ENCODE results near the gene AOAH.

AOAH gene

DNA sequence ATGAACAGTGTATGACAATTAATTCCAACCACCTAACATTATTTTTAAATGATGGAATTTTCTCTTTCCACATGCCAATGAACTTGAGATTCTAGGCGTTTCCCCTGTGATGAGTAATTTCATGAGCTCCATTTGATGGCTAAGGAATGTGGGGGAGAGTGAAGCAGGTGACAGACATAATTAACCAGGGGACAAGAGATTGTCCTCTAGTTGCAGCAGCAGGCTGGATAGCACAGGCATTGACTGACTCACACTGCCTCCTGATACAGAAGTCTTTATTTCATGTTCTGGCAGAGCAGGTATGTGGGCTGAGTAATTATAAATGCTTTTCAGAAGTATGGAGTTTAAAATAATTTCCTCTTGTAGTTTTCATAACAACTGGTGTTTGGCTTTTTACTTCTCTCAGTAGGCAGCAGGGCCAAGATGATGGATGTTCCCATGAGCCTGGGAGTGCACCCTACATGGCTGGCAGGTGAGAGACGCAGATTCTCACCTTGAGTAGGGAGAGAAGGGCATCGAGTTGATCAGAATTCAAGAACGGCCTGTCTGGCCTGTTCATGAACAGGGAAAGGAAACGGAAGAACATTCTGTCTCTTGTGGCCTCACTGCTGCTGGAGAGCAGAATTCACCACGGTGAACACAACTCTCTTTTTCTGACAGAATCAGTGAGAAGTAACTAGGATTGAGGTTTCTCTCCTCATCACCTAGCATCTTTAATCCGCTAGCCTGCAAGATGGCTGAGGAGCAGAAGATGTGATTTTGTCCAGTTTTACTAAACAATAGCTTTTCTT, 118.8 kb downstream of the AOAH start:
- TF ChIP-seq, protein P1, sequence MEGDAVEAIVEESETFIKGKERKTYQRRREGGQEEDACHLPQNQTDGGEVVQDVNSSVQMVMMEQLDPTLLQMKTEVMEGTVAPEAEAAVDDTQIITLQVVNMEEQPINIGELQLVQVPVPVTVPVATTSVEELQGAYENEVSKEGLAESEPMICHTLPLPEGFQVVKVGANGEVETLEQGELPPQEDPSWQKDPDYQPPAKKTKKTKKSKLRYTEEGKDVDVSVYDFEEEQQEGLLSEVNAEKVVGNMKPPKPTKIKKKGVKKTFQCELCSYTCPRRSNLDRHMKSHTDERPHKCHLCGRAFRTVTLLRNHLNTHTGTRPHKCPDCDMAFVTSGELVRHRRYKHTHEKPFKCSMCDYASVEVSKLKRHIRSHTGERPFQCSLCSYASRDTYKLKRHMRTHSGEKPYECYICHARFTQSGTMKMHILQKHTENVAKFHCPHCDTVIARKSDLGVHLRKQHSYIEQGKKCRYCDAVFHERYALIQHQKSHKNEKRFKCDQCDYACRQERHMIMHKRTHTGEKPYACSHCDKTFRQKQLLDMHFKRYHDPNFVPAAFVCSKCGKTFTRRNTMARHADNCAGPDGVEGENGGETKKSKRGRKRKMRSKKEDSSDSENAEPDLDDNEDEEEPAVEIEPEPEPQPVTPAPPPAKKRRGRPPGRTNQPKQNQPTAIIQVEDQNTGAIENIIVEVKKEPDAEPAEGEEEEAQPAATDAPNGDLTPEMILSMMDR (IDR thresholded peaks at IDR 0.05; ENCODE audit: borderline replicate concordance, control extremely low read depth, extremely low read depth, insufficient read depth, missing control alignments): no peak
- DNase-seq (ENCODE audit: low spot score): no peak
- in situ Hi-C loops (cut with MboI; ENCODE audit: low sequenced_read_pairs, unreplicated experiment): no loop called here

DNA sequence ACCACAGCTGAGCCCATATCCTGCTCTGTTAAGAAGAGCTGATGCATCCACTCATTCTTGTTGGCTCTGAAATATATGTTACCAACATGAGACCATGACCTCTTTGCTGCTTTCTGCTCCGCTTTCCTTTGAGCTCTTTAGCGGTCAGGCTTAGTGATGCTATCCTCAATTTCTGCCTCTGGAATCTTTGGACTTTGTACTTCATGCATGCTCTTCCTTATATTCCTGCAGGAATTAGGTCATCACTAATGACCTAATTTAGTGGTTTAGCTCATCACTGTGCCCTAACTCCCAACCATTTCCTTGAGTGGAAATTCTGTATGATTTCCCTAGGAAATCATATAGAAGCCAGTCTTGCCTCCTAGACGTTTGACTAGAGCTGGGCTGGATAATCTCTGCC, 119.5 kb downstream of the AOAH start:
- DNase-seq (ENCODE audit: low spot score): no peak
- TF ChIP-seq, protein P1 (IDR thresholded peaks at IDR 0.05; ENCODE audit: borderline replicate concordance, control extremely low read depth, extremely low read depth, insufficient read depth, missing control alignments): no peak
- in situ Hi-C loops (cut with MboI; ENCODE audit: low sequenced_read_pairs, unreplicated experiment): no loop called here

DNA sequence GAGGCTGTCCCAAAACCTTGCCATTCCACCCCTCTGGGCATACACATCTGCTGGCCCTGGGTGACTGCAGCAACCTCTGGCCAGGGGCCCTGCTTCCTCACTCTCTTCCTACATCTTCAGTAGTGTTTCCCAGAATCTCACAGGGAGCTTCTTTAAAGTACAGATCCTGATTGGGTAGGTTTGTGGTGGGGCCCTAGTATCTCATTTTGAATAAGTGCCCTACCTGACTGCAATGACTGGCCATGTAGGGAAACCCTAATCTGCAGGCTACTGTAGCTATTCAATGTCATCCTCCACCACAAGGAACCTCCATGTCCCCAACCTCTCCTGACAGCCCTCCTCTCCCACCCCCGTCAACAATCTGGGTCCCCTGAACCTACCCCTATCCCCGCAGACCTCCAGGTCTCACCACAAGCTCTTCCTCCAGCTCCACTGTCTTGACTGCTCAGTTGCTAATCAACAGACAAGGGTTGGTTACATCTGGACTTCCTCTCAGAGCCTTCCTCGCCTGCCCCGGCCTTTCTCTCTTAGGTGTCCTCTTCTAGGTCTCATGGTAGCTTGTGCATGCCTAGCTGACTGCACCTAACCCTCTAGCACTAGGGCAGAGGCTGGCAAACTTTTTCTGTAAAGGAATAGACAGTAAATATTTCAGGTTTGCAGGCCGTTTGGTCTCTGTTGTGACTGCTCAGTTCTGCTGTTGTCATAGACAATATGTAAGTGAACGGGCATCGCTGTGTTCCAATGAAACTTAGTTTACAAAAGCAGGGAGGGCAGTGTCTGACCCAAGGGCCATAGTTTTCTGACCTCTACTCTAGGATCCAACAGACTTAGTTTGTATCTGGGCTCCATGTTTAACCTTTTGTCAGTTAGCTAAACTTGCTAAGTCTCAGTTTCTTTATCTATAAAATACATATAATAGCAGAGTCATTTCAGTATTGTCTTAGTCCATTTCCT, 121.1 kb downstream of the AOAH start:
- no peak for DNase-seq (ENCODE audit: low spot score)
- TF ChIP-seq, protein P1 (IDR thresholded peaks at IDR 0.05; ENCODE audit: borderline replicate concordance, control extremely low read depth, extremely low read depth, insufficient read depth, missing control alignments): no peak
- in situ Hi-C loops (cut with MboI; ENCODE audit: low sequenced_read_pairs, unreplicated experiment): no loop called here

DNA sequence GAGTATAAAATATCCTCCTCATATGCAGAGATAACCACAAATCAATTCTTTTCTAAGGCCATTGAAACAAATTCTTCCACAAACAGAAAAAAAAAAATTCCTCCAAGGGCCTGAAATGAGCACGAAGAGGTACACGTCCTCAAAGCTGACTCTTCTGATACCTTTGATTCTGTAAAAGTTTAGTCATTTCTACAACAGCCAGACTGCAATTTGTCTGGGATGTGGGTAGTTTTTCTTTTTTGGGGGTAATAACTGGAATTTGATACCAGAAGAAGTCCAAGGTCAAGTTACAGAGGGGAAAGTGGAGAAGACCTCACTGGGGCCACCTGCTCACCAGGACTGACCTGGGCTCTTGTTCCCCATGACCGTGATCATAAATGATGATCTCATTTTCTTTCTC, 121.8 kb downstream of the AOAH start:
- in situ Hi-C loops (cut with MboI; ENCODE audit: low sequenced_read_pairs, unreplicated experiment): no loop called here
- no peak for DNase-seq (ENCODE audit: low spot score)
- TF ChIP-seq, protein P1 (IDR thresholded peaks at IDR 0.05; ENCODE audit: borderline replicate concordance, control extremely low read depth, extremely low read depth, insufficient read depth, missing control alignments): no peak

DNA sequence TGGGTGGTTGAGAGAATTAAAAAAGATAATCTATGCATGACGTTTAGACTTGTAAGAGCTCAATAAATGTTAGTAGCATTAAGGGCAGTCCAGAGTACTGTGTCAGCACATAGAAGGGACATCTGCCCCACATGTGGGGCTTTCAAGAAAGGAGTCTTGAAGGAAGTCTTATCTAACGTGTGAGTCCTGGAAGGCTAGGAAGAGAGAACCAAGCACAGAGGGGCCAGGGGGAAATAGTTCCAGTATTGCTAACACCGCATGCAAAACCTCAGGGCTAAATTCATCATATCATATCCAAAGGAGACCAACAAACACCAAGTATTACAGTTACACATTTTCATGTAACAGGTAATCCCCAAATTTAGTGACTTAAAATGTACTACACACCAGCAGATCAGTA, 122.7 kb downstream of the AOAH start:
- in situ Hi-C loops (cut with MboI; ENCODE audit: low sequenced_read_pairs, unreplicated experiment): no loop called here
- TF ChIP-seq, protein P1 (IDR thresholded peaks at IDR 0.05; ENCODE audit: borderline replicate concordance, control extremely low read depth, extremely low read depth, insufficient read depth, missing control alignments): no peak
- no peak for DNase-seq (ENCODE audit: low spot score)

DNA sequence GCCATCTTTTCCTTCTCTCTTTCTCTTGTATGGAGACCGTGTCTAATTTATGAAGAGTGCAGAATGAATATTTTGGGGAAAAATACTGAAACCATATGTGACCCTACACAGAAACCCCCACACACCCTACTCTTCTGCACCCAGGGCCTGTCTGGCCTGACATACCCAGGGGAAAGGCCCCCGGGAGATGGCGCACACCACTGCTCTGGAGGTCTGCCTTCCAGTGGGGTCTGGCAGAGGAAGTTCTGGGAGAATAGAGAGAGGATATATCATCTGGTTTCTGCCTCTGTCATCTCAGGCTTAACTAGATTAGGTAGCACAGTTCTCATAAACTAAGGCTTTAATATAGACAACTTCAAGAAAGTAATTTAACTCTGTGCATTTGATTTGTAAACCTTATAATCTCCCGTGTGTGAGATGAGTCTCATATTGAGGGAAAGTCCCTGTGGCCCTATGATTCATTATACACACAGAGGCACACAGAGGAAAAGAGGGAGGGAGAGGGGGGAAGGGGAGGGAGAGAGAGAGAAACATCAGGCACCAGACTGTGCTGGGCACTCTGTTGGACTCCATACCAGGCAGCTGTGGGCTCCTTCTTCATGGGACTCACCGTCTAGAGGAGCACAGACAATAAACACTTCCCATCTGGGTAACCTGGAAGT, 123.3 kb downstream of the AOAH start:
- in situ Hi-C loops (cut with MboI; ENCODE audit: low sequenced_read_pairs, unreplicated experiment): no loop called here
- TF ChIP-seq, protein P1 (IDR thresholded peaks at IDR 0.05; ENCODE audit: borderline replicate concordance, control extremely low read depth, extremely low read depth, insufficient read depth, missing control alignments): no peak
- DNase-seq (ENCODE audit: low spot score): no peak
